Testis (tissue), 2 donors: Measurements from ENCODE around the gene BRMS1.

ENCODE experiments used
- POLR2A ChIP-seq: fragments of 450-650 bp; IDR thresholded peaks from one replicate; pipeline ENCODE4 v1.6.1; 2017; ENCODE audit warnings: antibody characterized with exemption, mild to moderate bottlenecking, moderate library complexity
- TF ChIP-seq, protein P1 (sequence below), 3 experiments: fragments of 450-650 bp in 2 of 3; fragments of 200-600 bp in 1 of 3; sonication (generic) in 1 of 3; IDR thresholded peaks; one replicate each; pipeline ENCODE4 v1.5.1; 2016 to 2019; ENCODE audit warnings: antibody characterized with exemption in 3 of 3, mild to moderate bottlenecking in 2 of 3, moderate library complexity in 1 of 3

DNA sequence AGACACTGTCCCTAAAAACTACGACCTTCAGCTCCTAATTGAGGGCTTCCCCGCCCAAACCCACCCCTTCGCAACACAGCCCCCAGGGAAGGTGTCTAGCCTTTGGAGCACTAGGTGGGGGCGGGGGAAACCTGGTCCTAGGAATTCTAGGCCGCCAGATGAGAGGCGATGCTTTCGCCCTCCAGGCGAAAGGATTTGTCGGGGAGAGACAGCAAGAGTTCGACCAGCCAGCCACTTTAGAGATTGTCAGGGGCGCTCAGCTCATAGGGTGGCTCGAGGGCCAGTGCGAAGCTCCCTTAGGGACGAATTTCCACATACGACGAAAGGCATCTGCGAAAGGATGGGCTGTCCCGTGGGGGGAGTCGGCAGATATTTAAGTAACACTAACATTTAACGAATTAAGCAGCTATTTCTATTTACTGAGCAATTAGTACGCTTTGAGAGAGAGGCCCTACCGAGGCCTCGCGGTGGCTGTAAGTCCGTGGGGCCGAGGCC is 33.4 kb downstream of the BRMS1 start:
- TF ChIP-seq, protein P1, sequence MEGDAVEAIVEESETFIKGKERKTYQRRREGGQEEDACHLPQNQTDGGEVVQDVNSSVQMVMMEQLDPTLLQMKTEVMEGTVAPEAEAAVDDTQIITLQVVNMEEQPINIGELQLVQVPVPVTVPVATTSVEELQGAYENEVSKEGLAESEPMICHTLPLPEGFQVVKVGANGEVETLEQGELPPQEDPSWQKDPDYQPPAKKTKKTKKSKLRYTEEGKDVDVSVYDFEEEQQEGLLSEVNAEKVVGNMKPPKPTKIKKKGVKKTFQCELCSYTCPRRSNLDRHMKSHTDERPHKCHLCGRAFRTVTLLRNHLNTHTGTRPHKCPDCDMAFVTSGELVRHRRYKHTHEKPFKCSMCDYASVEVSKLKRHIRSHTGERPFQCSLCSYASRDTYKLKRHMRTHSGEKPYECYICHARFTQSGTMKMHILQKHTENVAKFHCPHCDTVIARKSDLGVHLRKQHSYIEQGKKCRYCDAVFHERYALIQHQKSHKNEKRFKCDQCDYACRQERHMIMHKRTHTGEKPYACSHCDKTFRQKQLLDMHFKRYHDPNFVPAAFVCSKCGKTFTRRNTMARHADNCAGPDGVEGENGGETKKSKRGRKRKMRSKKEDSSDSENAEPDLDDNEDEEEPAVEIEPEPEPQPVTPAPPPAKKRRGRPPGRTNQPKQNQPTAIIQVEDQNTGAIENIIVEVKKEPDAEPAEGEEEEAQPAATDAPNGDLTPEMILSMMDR (IDR thresholded peaks at IDR 0.05): peak in 2 of 3 experiments; percentile 54 to 79
- no peak for TF ChIP-seq POLR2A
